Stimulated activated CD4-positive, alpha-beta T cell treated with anti-CD3 and anti-CD28 coated beads, Interleukin-15, amount 100 ng/mL, for 48 hours (primary cell): ENCODE measurements around the gene SCARF1.

ENCODE experiments used
- DNase-seq, 2 donors: peaks; one replicate each; pipeline ENCODE4 v3.0.0-alpha.2; 2020; ENCODE audit warnings: low read depth in 2 of 2

The SCARF1 gene

GRCh38 chr17:1604831-1605528 lies 40.6 kb downstream of the SCARF1 start:
- no peak for DNase-seq

- no peak for DNase-seq
Observed at GRCh38 chr17:1601571-1601970, 44.0 kb downstream of the SCARF1 start.

DNA sequence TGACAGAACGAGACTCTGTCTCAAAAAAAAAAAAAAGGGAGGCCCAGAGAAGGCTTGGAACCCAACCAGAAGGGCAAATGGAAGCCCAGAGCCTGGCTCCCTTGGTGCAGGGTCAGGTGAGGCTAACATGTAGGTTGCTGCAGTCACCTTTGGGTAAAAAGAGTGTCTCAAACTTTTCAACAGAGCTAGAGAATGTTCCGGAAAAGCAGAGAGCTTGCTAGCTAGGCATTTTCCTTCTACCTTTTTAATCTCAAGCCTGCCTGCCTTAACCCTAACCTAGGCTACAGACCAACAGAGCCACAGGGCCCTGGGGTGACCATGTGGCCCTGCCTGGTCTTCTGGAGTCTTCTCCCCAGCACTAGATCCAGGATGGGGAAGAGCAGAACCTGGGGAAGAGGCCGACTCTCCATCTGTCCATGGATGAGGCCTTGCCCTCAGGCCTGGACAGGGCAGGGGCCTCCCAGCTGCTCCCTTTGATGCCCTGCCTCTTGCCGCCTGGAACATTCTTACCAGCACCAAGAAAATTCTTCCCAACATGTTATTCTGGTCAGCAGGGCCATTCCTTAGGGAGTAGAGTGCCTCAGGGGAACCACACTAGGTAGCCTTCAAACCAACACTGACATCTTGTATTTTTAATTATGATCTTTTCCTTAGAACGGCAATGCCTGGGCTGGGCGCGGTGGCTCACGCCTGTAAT lies 47.0 kb downstream of the SCARF1 start:
- DNase-seq, result no peak

- DNase-seq, result no peak
Observed at GRCh38 chr17:1597861-1598342, 47.6 kb downstream of the SCARF1 start.

DNA sequence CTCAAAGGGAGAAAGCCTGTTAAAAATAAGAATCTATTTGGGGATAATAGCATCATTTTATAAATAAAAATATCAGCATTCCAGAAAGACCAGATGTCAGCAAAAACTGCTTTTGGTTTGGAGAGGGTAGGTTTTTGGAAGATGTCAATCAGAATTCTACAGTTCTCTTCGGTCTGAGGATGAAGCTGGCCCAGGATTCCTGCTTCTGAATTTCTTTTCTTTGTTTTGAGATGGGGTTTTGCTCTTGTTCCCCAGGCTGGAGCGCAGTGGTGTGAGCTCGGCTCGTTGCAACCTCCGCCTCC lies 52.0 kb downstream of the SCARF1 start:
- DNase-seq, result no peak

- DNase-seq, result no peak
Observed at GRCh38 chr17:1592751-1593629, 52.5 kb downstream of the SCARF1 start.

DNA sequence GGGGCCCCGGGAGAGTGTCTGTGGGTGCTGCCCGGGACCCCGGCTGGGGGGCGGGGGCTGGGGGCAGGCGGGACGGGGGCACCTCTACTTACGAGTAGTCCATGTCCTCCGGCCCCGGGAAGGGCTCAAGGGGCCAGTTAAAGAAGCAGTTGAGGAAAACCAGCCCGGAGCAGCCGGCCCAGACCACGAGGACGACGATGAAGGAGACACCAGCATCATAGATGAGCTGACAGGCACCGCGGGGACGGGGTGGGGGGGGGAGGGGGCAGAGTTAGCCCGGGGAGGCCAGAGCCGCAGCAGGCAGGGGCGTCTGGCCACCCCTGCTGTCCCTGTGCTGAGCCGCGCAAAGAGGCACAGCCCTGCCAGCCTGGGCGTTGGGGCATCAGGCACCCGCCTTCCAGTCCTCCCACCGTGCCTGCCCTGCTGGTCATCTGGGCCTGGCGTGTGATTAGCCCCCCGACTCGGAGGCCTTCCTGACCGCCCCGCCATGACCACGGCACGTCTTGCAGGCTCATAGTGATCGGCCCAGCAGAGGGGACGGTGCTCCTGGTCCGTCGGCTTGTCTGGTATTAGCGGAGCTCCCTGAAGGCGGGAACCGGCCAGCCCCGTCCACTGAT lies 54.0 kb downstream of the SCARF1 start:
- DNase-seq, result no peak

- DNase-seq, result no peak
Observed at GRCh38 chr17:1590747-1591473, 54.6 kb downstream of the SCARF1 start.

DNA sequence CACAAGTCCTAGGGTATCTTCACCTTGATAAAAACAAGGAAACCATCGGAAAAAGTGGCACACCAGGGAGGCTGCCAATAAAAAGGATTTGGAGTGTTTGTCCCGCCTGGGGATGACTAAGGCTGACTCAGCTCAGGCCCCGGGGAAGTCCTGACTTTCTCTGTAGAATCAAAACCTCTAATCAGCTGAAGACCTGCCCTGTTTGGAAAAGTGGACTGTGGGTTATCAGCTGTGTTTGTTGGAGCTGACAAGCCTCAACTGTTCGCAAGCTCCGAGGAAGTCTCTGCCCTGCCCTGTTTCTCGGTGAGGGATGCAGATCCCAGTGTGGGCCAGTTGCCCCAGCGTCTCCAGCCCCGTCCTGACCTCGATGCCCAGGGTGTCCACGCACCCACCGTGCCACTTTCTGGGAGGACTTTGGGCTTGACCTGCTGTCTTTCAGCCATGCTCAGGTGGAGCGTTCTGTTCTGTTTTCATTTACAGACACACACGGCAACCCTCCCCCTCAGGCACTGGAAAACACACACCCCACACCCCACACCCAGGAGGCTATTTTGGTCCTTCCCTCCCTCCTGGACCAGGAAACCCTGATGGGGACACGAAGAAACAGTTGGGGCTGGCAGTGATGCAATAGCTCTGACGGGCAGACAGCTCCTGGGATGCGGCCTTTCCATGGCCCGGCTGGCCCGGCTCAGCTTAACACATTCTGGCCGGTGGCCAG lies 55.3 kb downstream of the SCARF1 start:
- DNase-seq, result no peak

DNA sequence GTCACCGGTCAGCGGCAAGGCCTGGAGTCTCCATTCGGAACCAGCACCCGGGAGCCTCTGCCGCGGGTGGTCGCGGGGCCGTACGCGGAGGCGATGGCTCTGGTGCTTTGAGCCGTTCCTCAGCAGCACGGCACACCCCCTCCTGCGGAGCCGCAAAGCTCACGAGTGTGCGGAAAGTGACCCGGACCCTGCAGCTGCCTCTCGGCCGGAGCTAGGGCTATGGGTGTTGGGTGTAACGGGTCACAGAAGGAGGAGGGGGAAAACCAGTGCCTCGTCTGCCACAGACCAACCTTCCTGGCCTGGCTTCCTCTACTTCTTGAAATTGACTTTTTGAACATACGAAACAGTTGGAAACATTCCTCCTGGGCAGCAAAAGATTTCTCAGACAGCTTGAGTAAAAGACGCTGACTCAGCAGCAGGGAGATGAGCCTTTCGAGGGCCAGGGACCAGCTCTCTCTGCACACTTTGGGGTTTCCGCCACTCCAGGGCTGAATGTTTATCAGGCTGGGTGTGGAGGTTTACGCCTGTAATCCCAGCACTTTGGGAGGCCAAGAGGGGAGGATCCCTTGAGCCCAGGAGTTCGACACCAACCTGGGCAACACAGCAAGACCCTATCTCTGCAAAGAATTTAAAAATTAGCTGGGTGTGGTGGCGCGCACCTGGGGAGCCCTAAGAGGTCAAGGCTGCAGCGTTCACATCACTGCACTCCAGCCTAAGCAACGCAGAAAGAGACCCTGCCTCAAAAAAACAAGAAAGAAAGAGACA lies 56.5 kb downstream of the SCARF1 start:
- DNase-seq, result no peak

- no peak for DNase-seq
Observed at GRCh38 chr17:1584167-1584566, 61.4 kb downstream of the SCARF1 start.
